ENCODE results near the gene SFXN1.
A peak's percentile ranks its signal among the peaks of the same experiment; 100 is the strongest.
"Not testable (repeated sequence)": the region's sequence is repeated elsewhere in the genome, so short reads cannot be mapped to it uniquely, and the experiment has no call there.

Gene SFXN1

GRCh38 chr5:175501759-175502158 is 23.4 kb downstream of the SFXN1 start:
- no peak for DNase-seq

- not testable (repeated sequence) for DNase-seq
These were observed 29.3 kb downstream of the SFXN1 start for GRCh38 chr5:175507671-175508070.

- DNase-seq = no peak
These were observed 30.5 kb downstream of the SFXN1 start for GRCh38 chr5:175508896-175509295.

DNA sequence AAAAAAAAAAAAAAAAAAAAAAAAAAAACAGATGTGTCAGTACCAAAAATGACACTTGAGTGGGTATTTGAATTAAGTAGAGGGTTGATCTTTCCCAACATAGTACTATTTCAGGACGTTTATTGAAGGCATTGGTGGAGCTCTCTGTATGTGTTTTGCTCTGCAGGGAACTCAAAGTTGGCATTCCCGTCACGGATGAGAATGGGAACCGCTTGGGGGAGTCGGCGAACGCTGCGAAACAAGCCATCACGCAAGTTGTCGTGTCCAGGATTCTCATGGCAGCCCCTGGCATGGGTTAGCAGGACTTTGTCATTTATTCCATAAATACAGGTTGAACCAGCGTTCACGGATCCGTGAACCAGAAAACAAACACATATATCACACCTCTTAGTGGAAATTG is 34.9 kb downstream of the SFXN1 start:
- DNase-seq = no peak

DNA sequence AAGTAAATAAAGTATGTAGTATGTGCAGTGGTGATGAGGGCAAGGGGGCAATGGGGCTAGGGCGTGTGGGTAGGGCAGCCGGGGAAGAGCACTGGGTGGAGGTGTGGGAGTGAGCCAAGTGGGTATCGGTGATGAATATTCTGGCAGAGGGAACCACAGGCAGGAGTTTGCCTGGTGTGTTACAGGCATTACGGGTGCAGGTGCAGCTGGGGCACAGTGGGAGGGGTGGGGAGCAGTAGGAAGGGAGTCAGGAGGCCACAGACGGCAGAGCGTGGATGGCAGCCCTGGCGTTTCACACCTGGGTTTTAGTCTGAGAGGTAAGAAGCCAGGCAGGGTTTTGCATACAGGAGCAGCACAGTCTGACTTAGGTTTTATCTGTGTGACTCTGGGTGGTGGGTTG is 35.4 kb downstream of the SFXN1 start:
- DNase-seq = no peak

- no peak for DNase-seq
These were observed 38.8 kb downstream of the SFXN1 start for GRCh38 chr5:175516933-175517823.

DNA sequence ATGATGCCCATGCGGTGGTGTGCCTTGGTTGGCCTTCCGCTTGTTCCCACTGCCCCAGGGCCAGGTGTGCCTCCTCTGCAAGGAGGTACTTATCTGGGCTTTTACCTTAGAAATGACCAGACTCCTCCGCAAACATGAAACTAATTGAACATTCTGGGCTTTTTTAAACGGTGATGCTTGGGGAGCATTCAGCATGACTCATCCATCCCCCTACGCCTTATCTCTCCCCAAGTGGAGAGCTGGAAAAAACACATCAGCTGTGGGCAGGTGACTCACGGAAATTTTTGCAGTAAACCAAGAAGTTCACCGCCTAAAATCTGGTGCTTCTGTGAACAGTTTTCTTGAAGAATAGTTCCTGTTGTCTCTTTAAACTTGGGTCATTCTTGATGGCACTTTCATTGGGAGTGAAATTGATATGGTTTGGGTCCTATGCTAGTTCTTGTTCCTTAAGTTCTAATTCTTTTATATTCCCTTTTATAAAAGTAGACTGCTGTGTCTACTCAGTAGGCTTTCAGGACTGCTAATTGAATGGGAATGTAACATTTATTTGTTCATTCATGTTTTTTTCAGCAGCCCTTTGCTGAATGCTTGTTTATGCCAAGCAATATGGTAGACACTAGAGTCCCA is 39.6 kb downstream of the SFXN1 start:
- DNase-seq = no peak

DNA sequence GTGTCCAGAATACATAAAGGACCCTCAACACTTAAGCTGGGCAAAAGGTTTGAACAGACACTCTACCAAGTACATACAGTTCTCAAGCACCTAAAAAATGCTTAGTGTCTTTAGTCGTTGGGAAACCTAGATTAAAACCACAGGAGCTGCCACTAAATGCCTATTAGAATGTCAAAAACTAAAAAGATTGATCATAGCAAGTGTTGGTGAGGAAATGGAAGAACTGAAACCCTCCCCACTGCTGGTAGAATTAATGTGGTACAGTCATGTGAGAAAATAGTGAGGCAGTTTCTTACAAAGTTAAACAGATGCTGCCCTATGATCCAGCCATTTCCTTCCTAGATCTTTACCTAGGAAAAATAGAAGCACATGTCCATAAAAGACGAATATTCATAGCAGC is 40.6 kb downstream of the SFXN1 start:
- no peak for DNase-seq

GRCh38 chr5:175520321-175520720 is 42.0 kb downstream of the SFXN1 start:
- DNase-seq = no peak

- DNase-seq = no peak
These were observed 42.5 kb downstream of the SFXN1 start for GRCh38 chr5:175520873-175521272.

DNA sequence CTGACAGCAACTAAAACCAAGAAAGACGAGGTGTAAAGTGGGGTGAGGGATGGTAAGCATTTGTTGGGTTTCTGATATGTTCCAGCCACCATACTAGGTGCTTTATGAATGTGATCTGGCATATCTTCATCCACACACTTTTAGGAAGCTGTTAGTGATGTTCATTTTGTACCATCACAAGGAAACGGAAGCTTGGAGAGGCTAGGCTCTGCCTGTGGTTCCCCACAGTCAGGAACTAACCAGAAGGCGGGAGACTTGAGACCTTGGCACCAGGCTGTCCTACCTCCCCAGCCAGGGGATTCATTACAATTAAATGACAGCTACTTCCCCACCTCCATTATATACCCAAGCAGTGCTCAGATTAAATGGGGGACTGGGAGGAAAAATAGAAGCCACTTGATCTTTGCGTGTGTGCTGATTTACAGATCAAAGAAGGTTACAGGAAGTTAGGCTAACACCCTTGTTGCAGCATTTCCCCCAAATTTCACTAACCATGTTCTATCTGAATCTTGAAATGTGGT is 43.0 kb downstream of the SFXN1 start:
- no peak for DNase-seq

- no peak for DNase-seq
These were observed 44.9 kb downstream of the SFXN1 start for GRCh38 chr5:175523292-175523691.

GRCh38 chr5:175524211-175524610 is 45.9 kb downstream of the SFXN1 start:
- DNase-seq = no peak

- no peak for DNase-seq
These were observed 48.3 kb downstream of the SFXN1 start for GRCh38 chr5:175526691-175527090.

GRCh38 chr5:175531361-175531760 is 53.0 kb downstream of the SFXN1 start:
- no peak for DNase-seq

GRCh38 chr5:175534070-175534932 is 55.9 kb downstream of the SFXN1 start:
- DNase-seq = peak; percentile 47

GRCh38 chr5:175535331-175535730 is 57.0 kb downstream of the SFXN1 start:
- not testable (repeated sequence) for DNase-seq

GRCh38 chr5:175535796-175536195 is 57.4 kb downstream of the SFXN1 start:
- no peak for DNase-seq

DNA sequence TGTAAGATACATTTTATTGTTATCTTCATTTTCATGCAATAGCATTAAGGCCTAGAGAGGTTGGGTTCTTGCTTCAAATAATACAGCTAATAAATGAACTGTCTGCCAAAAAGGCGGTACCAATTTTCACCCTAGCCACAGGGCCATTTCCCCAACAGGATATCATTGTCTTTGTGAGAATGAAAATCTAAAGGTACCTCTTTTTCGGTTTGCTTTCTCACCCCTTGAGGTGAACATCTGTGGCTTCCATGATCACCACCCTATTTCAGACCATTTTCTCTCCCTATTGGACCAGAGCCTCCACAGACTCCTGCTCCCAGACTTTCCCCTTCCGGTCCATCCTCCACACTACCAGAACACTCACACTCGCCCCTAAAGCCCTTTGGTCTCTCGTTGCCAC is 60.2 kb downstream of the SFXN1 start:
- no peak for DNase-seq

DNA sequence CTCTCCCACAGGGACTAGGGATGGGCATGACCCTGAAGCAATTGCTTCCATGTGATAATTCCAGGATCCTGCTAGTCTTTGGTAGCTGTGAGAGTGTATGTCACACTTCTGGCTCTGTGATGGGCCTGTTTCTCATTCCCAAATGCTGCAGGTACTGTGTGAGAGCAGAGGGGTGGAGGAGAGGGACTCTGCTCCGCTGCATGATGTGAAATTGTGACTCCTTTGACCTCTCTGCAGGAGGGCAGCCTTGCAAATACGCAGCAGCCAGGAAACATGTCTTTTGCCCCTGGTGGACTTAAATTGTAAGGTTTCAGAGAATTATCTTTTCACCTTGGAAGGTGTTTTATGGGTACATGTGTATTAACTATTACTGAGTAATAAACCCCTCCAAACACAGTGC is 61.6 kb downstream of the SFXN1 start:
- DNase-seq = no peak

DNA sequence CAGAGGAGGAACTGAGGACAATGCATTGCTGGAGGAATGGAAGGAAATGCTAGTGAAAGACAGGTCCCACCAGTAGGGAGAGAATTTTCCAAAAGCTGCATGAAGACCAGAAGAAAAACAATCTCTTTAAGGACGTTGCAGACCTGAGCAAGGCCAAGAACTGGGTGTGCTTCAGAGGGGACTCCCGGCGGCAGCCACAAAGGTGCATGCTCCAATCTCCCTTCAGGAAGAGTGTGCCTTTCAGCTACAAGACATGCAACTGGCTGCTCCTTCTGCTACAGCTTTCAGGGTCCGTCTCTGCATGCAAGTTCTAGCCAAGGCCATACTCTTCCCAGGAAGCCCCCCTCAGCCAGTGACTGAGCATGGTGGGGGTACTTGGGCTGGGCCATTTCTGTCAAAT is 62.9 kb downstream of the SFXN1 start:
- DNase-seq = no peak

DNA sequence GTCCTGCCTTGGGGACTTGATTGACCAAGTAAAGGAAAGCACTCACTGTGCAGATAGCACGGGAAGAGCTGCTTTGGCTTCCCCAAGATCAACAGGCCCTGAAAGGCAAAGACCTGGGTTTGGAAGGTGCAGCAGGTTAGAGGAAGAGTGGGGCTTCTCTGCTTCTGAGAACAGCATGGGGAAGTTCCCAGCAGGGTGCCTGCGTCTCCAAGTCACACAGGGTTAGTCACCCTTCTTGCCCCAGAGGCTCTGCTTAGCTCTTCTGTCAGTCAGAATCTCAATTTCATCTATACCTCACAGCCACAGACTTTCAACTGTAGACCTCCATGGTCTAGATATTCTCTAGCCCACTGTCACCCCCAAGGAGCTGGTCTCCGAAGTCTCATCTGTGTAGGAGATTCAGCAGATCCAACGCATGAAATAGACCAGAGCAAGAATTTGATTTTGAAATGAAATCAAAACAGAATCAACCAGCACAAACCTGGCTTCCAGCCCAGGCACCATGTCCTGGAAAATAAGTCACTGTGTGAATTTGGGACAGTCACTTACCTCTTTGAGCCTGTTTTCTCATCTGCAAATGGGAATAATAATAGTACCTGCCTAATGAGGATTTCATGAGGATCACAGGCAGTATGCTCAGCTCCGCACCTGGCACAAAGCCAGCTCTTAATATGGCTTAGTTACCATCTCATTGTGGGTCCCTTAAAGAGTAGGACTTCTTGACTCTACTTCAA is 64.0 kb downstream of the SFXN1 start:
- DNase-seq = no peak

DNA sequence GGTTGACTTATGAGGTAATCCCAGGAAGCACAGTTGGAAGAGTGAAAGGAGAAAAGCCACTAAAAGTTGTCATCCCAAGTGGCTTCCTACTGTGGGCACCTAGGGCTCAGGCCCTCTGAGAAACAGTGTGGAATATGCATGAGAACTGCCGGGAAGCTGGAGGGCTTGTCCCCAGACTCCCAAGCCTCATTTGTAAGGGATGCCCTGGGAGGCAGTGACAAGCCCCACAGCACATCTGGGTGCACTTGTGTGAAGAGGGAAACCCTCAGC is 64.5 kb downstream of the SFXN1 start:
- DNase-seq = no peak

Data from KG1 (cell line).